Activated CD4-positive, alpha-beta T cell treated with anti-CD3 and anti-CD28 coated beads for 48 hours (primary cell): ENCODE results near the gene HYDIN.

Experiments used
- DNase-seq: peaks from one replicate; pipeline ENCODE4 v3.0.0-alpha.2; 2020

HYDIN gene

GRCh38 chr16:70781800-70782199 is 448.7 kb downstream of the HYDIN start:
- no peak for DNase-seq

- no peak for DNase-seq
These were observed 450.0 kb downstream of the HYDIN start for GRCh38 chr16:70780546-70780945.

GRCh38 chr16:70779361-70779760 is 451.2 kb downstream of the HYDIN start:
- no peak for DNase-seq

GRCh38 chr16:70778901-70779309 is 451.6 kb downstream of the HYDIN start:
- peak; percentile 11 for DNase-seq

- no peak for DNase-seq
These were observed 452.5 kb downstream of the HYDIN start for GRCh38 chr16:70777973-70778406.

GRCh38 chr16:70777496-70777895 is 453.0 kb downstream of the HYDIN start:
- DNase-seq: no peak

GRCh38 chr16:70775399-70775798 is 455.1 kb downstream of the HYDIN start:
- DNase-seq: no peak

- DNase-seq: no peak
These were observed 456.3 kb downstream of the HYDIN start for GRCh38 chr16:70774261-70774660.

- DNase-seq: no peak
These were observed 458.0 kb downstream of the HYDIN start for GRCh38 chr16:70772493-70772892.

- peak; percentile 74 for DNase-seq
These were observed 459.6 kb downstream of the HYDIN start for GRCh38 chr16:70770626-70771552.

GRCh38 chr16:70770291-70770625 is 460.3 kb downstream of the HYDIN start:
- no peak for DNase-seq

- no peak for DNase-seq
These were observed 460.8 kb downstream of the HYDIN start for GRCh38 chr16:70769761-70770160.

- DNase-seq: no peak
These were observed 461.4 kb downstream of the HYDIN start for GRCh38 chr16:70769131-70769530.

GRCh38 chr16:70768203-70768580 is 462.3 kb downstream of the HYDIN start:
- no peak for DNase-seq

- no peak for DNase-seq
These were observed 462.9 kb downstream of the HYDIN start for GRCh38 chr16:70767377-70768202.

GRCh38 chr16:70766658-70767057 is 463.9 kb downstream of the HYDIN start:
- DNase-seq: no peak

- no peak for DNase-seq
These were observed 464.3 kb downstream of the HYDIN start for GRCh38 chr16:70766176-70766575.

GRCh38 chr16:70765491-70765890 is 465.0 kb downstream of the HYDIN start:
- DNase-seq: no peak

GRCh38 chr16:70764632-70765031 is 465.9 kb downstream of the HYDIN start:
- no peak for DNase-seq

- DNase-seq: no peak
These were observed 470.3 kb downstream of the HYDIN start for GRCh38 chr16:70760221-70760620.

GRCh38 chr16:70759666-70760065 is 470.9 kb downstream of the HYDIN start:
- DNase-seq: no peak

- no peak for DNase-seq
These were observed 471.7 kb downstream of the HYDIN start for GRCh38 chr16:70758786-70759185.
